Measurements from ENCODE around the gene DDX52. TPM values are rescaled to one million over a fixed set of nuclear protein-coding genes. Genes with fewer than 3 reads are reported as not detected.

DDX52 gene
- total and polyA plus RNA-seq, 2 experiments from 2014 or later = 46.2 to 61.3 TPM

DNA sequence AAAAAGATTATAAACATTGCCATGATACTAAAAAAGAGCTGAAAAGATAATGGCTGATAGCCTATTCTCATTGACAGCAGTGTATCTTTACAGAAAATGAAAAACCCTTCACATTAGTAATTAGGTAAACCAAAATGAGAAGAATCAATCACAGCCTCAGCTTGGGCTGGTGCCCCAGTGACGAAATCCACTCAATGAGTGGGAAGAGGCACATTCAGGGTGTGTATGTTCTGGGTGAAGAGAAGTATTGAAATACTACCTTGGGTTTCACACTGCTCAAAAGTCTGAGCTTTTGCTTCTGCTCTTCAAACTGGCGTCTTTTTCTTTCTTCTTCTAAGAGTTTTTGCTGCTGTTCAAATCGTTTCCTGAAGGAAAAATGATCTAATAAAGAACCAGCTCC lies 58.2 kb downstream of the DDX52 start:
- Mint-ChIP-seq H3K36me3 (ENCODE audit: low read depth) (peaks cover 11% of the 10 kb centered on the region; the same call in 2 of the 3 replicates), H3K4me3 (no peak overlapping the region), H3K27me3 (ENCODE audit: insufficient read depth, low read depth, poor library complexity) (no peaks in the 10 kb centered on the region), H3K9me3 (no peaks in the 10 kb centered on the region), H3K4me1 (no peaks in the 10 kb centered on the region), H3K27ac (no peak overlapping the region)
- no peak overlapping the region for H2AFZ ChIP-seq
- TF ChIP-seq, protein P1, sequence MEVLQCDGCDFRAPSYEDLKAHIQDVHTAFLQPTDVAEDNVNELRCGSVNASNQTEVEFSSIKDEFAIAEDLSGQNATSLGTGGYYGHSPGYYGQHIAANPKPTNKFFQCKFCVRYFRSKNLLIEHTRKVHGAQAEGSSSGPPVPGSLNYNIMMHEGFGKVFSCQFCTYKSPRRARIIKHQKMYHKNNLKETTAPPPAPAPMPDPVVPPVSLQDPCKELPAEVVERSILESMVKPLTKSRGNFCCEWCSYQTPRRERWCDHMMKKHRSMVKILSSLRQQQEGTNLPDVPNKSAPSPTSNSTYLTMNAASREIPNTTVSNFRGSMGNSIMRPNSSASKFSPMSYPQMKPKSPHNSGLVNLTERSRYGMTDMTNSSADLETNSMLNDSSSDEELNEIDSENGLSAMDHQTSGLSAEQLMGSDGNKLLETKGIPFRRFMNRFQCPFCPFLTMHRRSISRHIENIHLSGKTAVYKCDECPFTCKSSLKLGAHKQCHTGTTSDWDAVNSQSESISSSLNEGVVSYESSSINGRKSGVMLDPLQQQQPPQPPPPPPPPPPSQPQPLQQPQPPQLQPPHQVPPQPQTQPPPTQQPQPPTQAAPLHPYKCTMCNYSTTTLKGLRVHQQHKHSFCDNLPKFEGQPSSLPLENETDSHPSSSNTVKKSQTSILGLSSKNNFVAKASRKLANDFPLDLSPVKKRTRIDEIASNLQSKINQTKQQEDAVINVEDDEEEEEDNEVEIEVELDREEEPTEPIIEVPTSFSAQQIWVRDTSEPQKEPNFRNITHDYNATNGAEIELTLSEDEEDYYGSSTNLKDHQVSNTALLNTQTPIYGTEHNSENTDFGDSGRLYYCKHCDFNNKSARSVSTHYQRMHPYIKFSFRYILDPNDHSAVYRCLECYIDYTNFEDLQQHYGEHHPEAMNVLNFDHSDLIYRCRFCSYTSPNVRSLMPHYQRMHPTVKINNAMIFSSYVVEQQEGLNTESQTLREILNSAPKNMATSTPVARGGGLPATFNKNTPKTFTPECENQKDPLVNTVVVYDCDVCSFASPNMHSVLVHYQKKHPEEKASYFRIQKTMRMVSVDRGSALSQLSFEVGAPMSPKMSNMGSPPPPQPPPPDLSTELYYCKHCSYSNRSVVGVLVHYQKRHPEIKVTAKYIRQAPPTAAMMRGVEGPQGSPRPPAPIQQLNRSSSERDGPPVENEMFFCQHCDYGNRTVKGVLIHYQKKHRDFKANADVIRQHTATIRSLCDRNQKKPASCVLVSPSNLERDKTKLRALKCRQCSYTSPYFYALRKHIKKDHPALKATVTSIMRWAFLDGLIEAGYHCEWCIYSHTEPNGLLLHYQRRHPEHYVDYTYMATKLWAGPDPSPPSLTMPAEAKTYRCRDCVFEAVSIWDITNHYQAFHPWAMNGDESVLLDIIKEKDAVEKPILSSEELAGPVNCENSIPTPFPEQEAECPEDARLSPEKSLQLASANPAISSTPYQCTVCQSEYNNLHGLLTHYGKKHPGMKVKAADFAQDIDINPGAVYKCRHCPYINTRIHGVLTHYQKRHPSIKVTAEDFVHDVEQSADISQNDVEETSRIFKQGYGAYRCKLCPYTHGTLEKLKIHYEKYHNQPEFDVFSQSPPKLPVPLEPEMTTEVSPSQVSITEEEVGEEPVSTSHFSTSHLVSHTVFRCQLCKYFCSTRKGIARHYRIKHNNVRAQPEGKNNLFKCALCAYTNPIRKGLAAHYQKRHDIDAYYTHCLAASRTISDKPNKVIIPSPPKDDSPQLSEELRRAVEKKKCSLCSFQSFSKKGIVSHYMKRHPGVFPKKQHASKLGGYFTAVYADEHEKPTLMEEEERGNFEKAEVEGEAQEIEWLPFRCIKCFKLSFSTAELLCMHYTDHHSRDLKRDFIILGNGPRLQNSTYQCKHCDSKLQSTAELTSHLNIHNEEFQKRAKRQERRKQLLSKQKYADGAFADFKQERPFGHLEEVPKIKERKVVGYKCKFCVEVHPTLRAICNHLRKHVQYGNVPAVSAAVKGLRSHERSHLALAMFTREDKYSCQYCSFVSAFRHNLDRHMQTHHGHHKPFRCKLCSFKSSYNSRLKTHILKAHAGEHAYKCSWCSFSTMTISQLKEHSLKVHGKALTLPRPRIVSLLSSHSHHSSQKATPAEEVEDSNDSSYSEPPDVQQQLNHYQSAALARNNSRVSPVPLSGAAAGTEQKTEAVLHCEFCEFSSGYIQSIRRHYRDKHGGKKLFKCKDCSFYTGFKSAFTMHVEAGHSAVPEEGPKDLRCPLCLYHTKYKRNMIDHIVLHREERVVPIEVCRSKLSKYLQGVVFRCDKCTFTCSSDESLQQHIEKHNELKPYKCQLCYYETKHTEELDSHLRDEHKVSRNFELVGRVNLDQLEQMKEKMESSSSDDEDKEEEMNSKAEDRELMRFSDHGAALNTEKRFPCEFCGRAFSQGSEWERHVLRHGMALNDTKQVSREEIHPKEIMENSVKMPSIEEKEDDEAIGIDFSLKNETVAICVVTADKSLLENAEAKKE (CRISPR knock-in tag; IDR thresholded peaks at IDR 0.05) = no peak
- no peak for TF ChIP-seq NANOG (IDR thresholded peaks at IDR 0.05; ENCODE audit: borderline replicate concordance)
- TF ChIP-seq ZNF114 (CRISPR knock-in tag; IDR thresholded peaks at IDR 0.05) = no peak
- TF ChIP-seq EZH2 (IDR thresholded peaks at IDR 0.05; ENCODE audit: low read depth, unreplicated experiment) = no peak
- TF ChIP-seq, protein P2, sequence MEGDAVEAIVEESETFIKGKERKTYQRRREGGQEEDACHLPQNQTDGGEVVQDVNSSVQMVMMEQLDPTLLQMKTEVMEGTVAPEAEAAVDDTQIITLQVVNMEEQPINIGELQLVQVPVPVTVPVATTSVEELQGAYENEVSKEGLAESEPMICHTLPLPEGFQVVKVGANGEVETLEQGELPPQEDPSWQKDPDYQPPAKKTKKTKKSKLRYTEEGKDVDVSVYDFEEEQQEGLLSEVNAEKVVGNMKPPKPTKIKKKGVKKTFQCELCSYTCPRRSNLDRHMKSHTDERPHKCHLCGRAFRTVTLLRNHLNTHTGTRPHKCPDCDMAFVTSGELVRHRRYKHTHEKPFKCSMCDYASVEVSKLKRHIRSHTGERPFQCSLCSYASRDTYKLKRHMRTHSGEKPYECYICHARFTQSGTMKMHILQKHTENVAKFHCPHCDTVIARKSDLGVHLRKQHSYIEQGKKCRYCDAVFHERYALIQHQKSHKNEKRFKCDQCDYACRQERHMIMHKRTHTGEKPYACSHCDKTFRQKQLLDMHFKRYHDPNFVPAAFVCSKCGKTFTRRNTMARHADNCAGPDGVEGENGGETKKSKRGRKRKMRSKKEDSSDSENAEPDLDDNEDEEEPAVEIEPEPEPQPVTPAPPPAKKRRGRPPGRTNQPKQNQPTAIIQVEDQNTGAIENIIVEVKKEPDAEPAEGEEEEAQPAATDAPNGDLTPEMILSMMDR (conservative IDR thresholded peaks at IDR 0.05; ENCODE audit: low read depth in 2 of 2) = no peak
- no peaks in the 10 kb centered on the region for H3K9me2 ChIP-seq (ENCODE audit: insufficient read depth)
- no peaks in the 10 kb centered on the region; the same call in 1 of the 2 replicates for H3F3A ChIP-seq (replicated peaks; ENCODE audit: low read depth)
- H3K4me1 ChIP-seq (ENCODE audit: insufficient read depth) = no peaks in the 10 kb centered on the region
- H4K20me1 ChIP-seq (replicated peaks; ENCODE audit: insufficient read depth) = no peaks in the 10 kb centered on the region; the same call in 1 of the 2 replicates
- H3K36me3 ChIP-seq (ENCODE audit: insufficient read depth) = peaks cover 10% of the 10 kb centered on the region; the same call in 1 of the 2 replicates
- DNase-seq (ENCODE audit: low spot score) = no peak
- no peaks in the 10 kb centered on the region for H3K79me2 ChIP-seq (replicated peaks; ENCODE audit: insufficient read depth)
- no peaks in the 10 kb centered on the region for H3K27me3 ChIP-seq (ENCODE audit: insufficient read depth)
- H3K27ac ChIP-seq (ENCODE audit: low read depth) = no peak overlapping the region
- no peak for ATAC-seq
- H3K4me3 ChIP-seq = no peak overlapping the region
- H3K4me2 ChIP-seq = no peak overlapping the region

Measured in GM23338 (cell line).